Parathyroid adenoma (tissue), 2 donors: ENCODE measurements around the gene WDPCP.
"Not testable (repeated sequence)": the region's sequence is repeated elsewhere in the genome, so short reads cannot be mapped to it uniquely, and the experiment has no call there.

ENCODE experiments used
- H2AFZ ChIP-seq: fragments of 300-600 bp; sonication (generic); one replicate; pipeline ENCODE4 v1.7.0; 2017; ENCODE audit warnings: antibody characterized with exemption, mild to moderate bottlenecking
- H3K27ac ChIP-seq: fragments of 300-600 bp; sonication (generic); one replicate; pipeline ENCODE4 v1.7.0; 2017
- H3K27me3 ChIP-seq: fragments of 300-600 bp; sonication (generic); one replicate; pipeline ENCODE4 v1.7.0; 2017; ENCODE audit warnings: low read length; ENCODE audit not compliant: control insufficient read depth, insufficient read depth
- H3K36me3 ChIP-seq: fragments of 300-600 bp; sonication (generic); one replicate; pipeline ENCODE4 v1.7.0; 2017; ENCODE audit warnings: low read length; ENCODE audit not compliant: control insufficient read depth, insufficient read depth
- H3K4me1 ChIP-seq: fragments of 300-600 bp; sonication (generic); one replicate; pipeline ENCODE4 v1.7.0; 2017; ENCODE audit warnings: control low read depth
- H3K4me2 ChIP-seq: fragments of 300-600 bp; sonication (generic); one replicate; pipeline ENCODE4 v1.7.0; 2017; ENCODE audit warnings: low read length
- H3K4me3 ChIP-seq: fragments of 300-600 bp; sonication (generic); one replicate; pipeline ENCODE4 v1.7.0; 2017; ENCODE audit warnings: low read depth, low read length
- H3K79me2 ChIP-seq: fragments of 300-600 bp; sonication (generic); one replicate; pipeline ENCODE4 v1.7.0; 2017; ENCODE audit warnings: control low read depth
- H3K9ac ChIP-seq: fragments of 300-600 bp; sonication (generic); one replicate; pipeline ENCODE4 v1.7.0; 2017; ENCODE audit warnings: mild to moderate bottlenecking
- H3K9me3 ChIP-seq: fragments of 300-600 bp; sonication (generic); one replicate; pipeline ENCODE4 v1.7.0; 2017; ENCODE audit warnings: low read length; ENCODE audit not compliant: control insufficient read depth
- TF ChIP-seq, protein P1 (sequence below): fragments of 300-600 bp; sonication (generic); IDR thresholded peaks from one replicate; pipeline ENCODE4 v1.7.0; 2017; ENCODE audit warnings: antibody characterized with exemption, mild to moderate bottlenecking
- donor health status: primary hyperparathyroidism.

Gene WDPCP

GRCh38 chr2:63424329-63425078, 163.8 kb downstream of the WDPCP start:
- Histone ChIP-seq H3K36me3 (no peaks in the 10 kb centered on the region), H3K79me2 (no peaks in the 10 kb centered on the region), H2AFZ (no peak overlapping the region), H3K27ac (no peak overlapping the region), H3K4me1 (no peaks in the 10 kb centered on the region), H3K9me3 (no peaks in the 10 kb centered on the region), H3K4me2 (no peak overlapping the region), H3K27me3 (no peaks in the 10 kb centered on the region), H3K9ac (no peak overlapping the region), H3K4me3 (no peak overlapping the region)
- TF ChIP-seq, protein P1, sequence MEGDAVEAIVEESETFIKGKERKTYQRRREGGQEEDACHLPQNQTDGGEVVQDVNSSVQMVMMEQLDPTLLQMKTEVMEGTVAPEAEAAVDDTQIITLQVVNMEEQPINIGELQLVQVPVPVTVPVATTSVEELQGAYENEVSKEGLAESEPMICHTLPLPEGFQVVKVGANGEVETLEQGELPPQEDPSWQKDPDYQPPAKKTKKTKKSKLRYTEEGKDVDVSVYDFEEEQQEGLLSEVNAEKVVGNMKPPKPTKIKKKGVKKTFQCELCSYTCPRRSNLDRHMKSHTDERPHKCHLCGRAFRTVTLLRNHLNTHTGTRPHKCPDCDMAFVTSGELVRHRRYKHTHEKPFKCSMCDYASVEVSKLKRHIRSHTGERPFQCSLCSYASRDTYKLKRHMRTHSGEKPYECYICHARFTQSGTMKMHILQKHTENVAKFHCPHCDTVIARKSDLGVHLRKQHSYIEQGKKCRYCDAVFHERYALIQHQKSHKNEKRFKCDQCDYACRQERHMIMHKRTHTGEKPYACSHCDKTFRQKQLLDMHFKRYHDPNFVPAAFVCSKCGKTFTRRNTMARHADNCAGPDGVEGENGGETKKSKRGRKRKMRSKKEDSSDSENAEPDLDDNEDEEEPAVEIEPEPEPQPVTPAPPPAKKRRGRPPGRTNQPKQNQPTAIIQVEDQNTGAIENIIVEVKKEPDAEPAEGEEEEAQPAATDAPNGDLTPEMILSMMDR = no peak

DNA sequence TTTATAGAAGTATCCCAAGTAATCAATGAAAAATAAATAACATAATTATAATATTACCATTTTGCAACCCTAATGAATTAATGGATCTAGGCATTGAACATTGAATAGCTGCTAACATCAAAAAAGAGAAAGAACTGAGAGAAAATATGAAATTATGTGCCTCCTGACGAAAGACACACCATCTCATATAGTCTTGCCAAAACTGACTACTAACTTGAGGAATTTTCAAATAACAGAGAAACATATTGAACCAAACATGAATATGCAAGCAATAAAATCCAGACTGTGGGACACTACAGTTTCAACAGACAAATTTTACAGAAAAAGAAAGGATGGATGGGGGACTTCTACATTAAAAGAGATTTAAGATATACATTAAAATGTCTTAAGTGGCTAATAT, 165.7 kb downstream of the WDPCP start:
- no peak overlapping the region for H3K27ac ChIP-seq
- no peak overlapping the region for H2AFZ ChIP-seq
- no peaks in the 10 kb centered on the region for H3K36me3 ChIP-seq
- no peaks in the 10 kb centered on the region for H3K4me1 ChIP-seq
- H3K79me2 ChIP-seq = no peaks in the 10 kb centered on the region
- H3K9ac ChIP-seq = no peak overlapping the region
- H3K9me3 ChIP-seq = no peaks in the 10 kb centered on the region
- no peaks in the 10 kb centered on the region for H3K27me3 ChIP-seq
- no peak overlapping the region for H3K4me2 ChIP-seq
- H3K4me3 ChIP-seq = no peak overlapping the region
- TF ChIP-seq, protein P1 = no peak

GRCh38 chr2:63408530-63408929, 179.7 kb downstream of the WDPCP start:
- TF ChIP-seq, protein P1 = no peak
- no peaks in the 10 kb centered on the region for H3K4me1 ChIP-seq
- no peak overlapping the region for H3K27ac ChIP-seq
- no peak overlapping the region for H3K9ac ChIP-seq
- H2AFZ ChIP-seq = no peak overlapping the region
- peaks cover 4% of the 10 kb centered on the region for H3K36me3 ChIP-seq
- no peaks in the 10 kb centered on the region for H3K27me3 ChIP-seq
- no peaks in the 10 kb centered on the region for H3K9me3 ChIP-seq
- no peak overlapping the region for H3K4me2 ChIP-seq
- H3K79me2 ChIP-seq = no peaks in the 10 kb centered on the region
- H3K4me3 ChIP-seq = no peak overlapping the region

- Histone ChIP-seq H3K79me2 (no peaks in the 10 kb centered on the region), H3K4me1 (no peaks in the 10 kb centered on the region), H3K36me3 (peaks cover 4% of the 10 kb centered on the region), H2AFZ (no peak overlapping the region), H3K9me3 (no peaks in the 10 kb centered on the region), H3K27ac (no peak overlapping the region), H3K4me3 (no peak overlapping the region), H3K9ac (no peak overlapping the region), H3K27me3 (no peaks in the 10 kb centered on the region), H3K4me2 (no peak overlapping the region)
- TF ChIP-seq, protein P1 = no peak
Measured at GRCh38 chr2:63406641-63407040, 181.6 kb downstream of the WDPCP start.

- Histone ChIP-seq H3K27ac (no peak overlapping the region), H3K27me3 (no peaks in the 10 kb centered on the region), H3K79me2 (no peaks in the 10 kb centered on the region), H3K4me3 (no peak overlapping the region), H3K9ac (no peak overlapping the region), H2AFZ (no peak overlapping the region), H3K9me3 (no peaks in the 10 kb centered on the region), H3K4me1 (no peaks in the 10 kb centered on the region), H3K4me2 (no peak overlapping the region), H3K36me3 (no peaks in the 10 kb centered on the region)
- TF ChIP-seq, protein P1 = no peak
Measured at GRCh38 chr2:63403820-63404219, 184.5 kb downstream of the WDPCP start.

GRCh38 chr2:63402889-63403288, 185.4 kb downstream of the WDPCP start:
- not testable (repeated sequence) for H3K36me3 ChIP-seq, H3K79me2 ChIP-seq, H3K27ac ChIP-seq, H3K9me3 ChIP-seq, H3K4me1 ChIP-seq, H3K4me3 ChIP-seq, H3K27me3 ChIP-seq, H3K9ac ChIP-seq, H3K4me2 ChIP-seq, H2AFZ ChIP-seq
